Adrenal gland (tissue), 12 donors: ENCODE data around the gene NDC1. TPM values are rescaled to one million over a fixed set of nuclear protein-coding genes. Genes with fewer than 3 reads are reported as not detected.

Source experiments
- DNase-seq, 7 donors: peaks; one replicate each; pipeline ENCODE4 v3.0.0-alpha.2; 2019 to 2020
- H3K27ac ChIP-seq, 5 donors: fragments of 200-600 bp; sonication (generic) in 4 of 5; 1 replicate in 3 of 5; 2 replicates in 2 of 5; pipeline versions ENCODE4 v1.5.1 to v1.8.0; 2016 to 2020; ENCODE audit warnings: mild to moderate bottlenecking in 1 of 5
- H3K27me3 ChIP-seq: fragments of 200-600 bp; 2 replicates; pipeline ENCODE4 v1.8.0; 2021
- H3K36me3 ChIP-seq, 2 donors: fragments of 200-600 bp; replicated peaks in 1 of 2; 1 replicate in 1 of 2; 2 replicates in 1 of 2; pipeline versions ENCODE4 v1.5.1 to v1.8.0; 2018 to 2022
- H3K4me1 ChIP-seq, 2 donors: fragments of 200-600 bp; replicated peaks in 1 of 2; 1 replicate in 1 of 2; 2 replicates in 1 of 2; pipeline versions ENCODE4 v1.5.1 to v1.8.0; 2018 to 2021
- H3K4me3 ChIP-seq, 4 donors: fragments of 200-600 bp; sonication (generic) in 3 of 4; one replicate each; pipeline ENCODE4 v1.5.1; 2016 to 2018
- H3K9me3 ChIP-seq, 3 donors: fragments of 200-600 bp; sonication (generic) in 1 of 3; replicated peaks in 1 of 3; 1 replicate in 2 of 3; 2 replicates in 1 of 3; pipeline versions ENCODE4 v1.5.1 to v1.8.0; 2016 to 2021
- CTCF ChIP-seq, 6 experiments: fragments of 450-650 bp in 4 of 6; fragments of 200-600 bp in 2 of 6; sonication (generic) in 1 of 6; IDR thresholded peaks; 1 replicate in 5 of 6; 2 replicates in 1 of 6; pipeline versions ENCODE4 v1.5.1 to v1.8.0; 2016 to 2021; ENCODE audit warnings: antibody characterized with exemption in 6 of 6, mild to moderate bottlenecking in 2 of 6, moderate library complexity in 1 of 6
- POLR2A ChIP-seq, 2 donors: fragments of 450-650 bp; IDR thresholded peaks; one replicate each; pipeline ENCODE4 v1.6.1; 2017; ENCODE audit warnings: antibody characterized with exemption in 2 of 2, mild to moderate bottlenecking in 2 of 2, moderate library complexity in 1 of 2
- WGBS, 4 donors: extraction: QIAGEN DNeasy Blood & Tissue Kit in 2 of 4; methylation state at CpG; one replicate each; pipeline versions ENCODE4 v1.1.5 to v1.1.7; 2013 to 2017; 5-methylcytosine and 5-hydroxymethylcytosine counted together
- intact Hi-C, 2 donors: fragments of 100-400 bp; cut with DNase I; formaldehyde crosslinking; loops; one replicate each; pipeline versions ENCODE4 v1.14.1 to v1.15.0; 2022 to 2023
- polyA plus RNA-seq, 3 donors: library from polyadenylated mRNA; stranded (reverse); fragments of 200-250 nt in 2 of 3; fragments of 350-450 nt in 1 of 3; fragmentation: Illumina TruSeq in 1 of 3; extraction: RNeasy Lipid Tissue Mini Kit (QIAGEN cat#74804) in 1 of 3; gene quantifications; one replicate each; pipeline ENCODE4 v1.2.3, GENCODE V29; 2013 to 2014
- total RNA-seq, 9 donors: library from RNA; depleted of rRNA in 4 of 9; stranded (reverse); fragments of >200 nt in 4 of 9; fragments of 120-200 nt in 1 of 9; fragmentation: NEBNext Ultra II Directional in 1 of 9; extraction: Animal tissue kit (Norgen Biotek cat#: 25700) in 1 of 9; gene quantifications; one replicate each; pipeline versions ENCODE4 v1.1.0 to v1.2.4, GENCODE V29; 2013 to 2023
- donor health status: healthy with polysubstance abuse.
- donor health status: Bipolar disorder and iron deficiency.
- donor health status: DM: yes; HTN: yes; CAD: no.
- donor health status: DM: no; HTN: no; CAD: no.
- donor health status: DM: no; HTN: no; CAD: no.
- donor health status: DM: yes; HTN: yes; CAD: no.

NDC1 gene
- total and polyA plus RNA-seq, 12 donors: 2.9 to 21.9 (median 10.4) TPM

DNA sequence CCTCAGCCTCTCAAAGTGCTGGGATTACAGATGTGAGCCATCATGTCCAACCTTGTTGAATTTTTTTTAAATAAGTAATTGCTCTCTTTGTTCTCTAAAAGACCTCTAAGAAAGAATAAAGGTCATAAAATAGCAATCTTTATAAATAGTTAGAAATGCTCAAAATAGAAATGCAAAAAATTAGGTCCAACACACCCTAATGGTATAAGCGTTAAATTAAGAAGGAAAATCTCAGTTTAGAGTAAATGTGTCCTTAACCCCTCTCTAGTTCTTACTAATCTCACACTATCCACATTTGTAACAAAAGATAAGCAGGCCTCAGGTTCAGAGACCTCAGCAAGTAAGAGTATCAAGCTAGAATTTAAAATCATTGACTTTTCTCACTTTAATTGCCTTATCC is 60.8 kb downstream of the NDC1 start:
- no peaks in the 10 kb centered on the region for H3K27me3 ChIP-seq
- H3K4me1 ChIP-seq: no peaks in the 10 kb centered on the region
- no peak overlapping the region for H3K4me3 ChIP-seq
- TF ChIP-seq CTCF (IDR thresholded peaks at IDR 0.05): no peak
- TF ChIP-seq POLR2A (IDR thresholded peaks at IDR 0.05): no peak
- no peaks in the 10 kb centered on the region for H3K9me3 ChIP-seq
- no peak for DNase-seq
- 61 to 97% (median 95%) methylated on average over 1 of the region's 1 CpG for WGBS, 4 donors
- H3K36me3 ChIP-seq: no peaks in the 10 kb centered on the region
- no peak overlapping the region for H3K27ac ChIP-seq
- intact Hi-C loops: no loop called here

DNA sequence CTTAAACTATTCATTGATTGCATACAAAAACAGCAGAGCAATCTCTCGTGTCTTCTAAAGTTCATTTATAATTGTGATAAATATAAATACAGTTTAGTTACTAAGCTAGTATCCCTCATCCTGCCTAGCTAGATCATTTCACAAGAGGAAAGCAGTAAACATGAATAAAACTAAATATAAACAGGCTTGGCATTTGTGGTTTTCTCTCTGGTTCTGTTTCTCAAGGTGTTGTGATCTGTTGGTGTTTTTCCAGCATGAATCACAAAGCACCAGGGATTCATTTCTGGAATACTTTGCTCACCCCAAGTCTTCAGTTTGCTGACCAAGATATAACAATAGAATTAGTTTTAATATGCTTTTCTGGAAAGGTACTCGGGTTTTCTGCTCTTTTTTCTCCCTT is 66.4 kb downstream of the NDC1 start:
- no peak for DNase-seq
- H3K4me3 ChIP-seq: no peak overlapping the region
- H3K9me3 ChIP-seq: no peaks in the 10 kb centered on the region
- no peaks in the 10 kb centered on the region for H3K27me3 ChIP-seq
- H3K4me1 ChIP-seq: peaks cover 0 to 6% of the 10 kb centered on the region in 2 donors
- no peaks in the 10 kb centered on the region for H3K36me3 ChIP-seq
- no peak overlapping the region for H3K27ac ChIP-seq
- WGBS, 4 donors: 85 to 94% (median 90%) methylated on average over 2 of the region's 2 CpGs
- intact Hi-C loops: no loop called here
- TF ChIP-seq POLR2A (IDR thresholded peaks at IDR 0.05): no peak
- TF ChIP-seq CTCF (IDR thresholded peaks at IDR 0.05): no peak

DNA sequence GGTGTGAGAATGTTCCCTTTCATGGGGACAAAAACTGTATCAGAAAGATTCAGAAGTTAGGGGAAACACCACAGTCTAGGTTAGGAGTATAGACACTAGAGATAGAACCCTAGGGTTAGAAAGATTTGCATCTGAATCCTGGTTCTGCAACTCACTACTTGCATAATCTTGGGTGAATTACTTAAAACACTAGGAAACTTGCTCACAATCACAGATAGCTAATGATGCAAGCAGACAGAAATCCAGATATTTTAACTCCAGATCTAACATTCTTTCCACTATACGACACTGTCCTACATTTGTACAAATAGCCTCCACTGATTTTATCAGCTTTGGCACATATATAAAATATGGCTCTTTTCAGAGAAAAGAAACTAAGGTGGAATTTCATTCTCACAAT is 68.3 kb downstream of the NDC1 start:
- Histone ChIP-seq H3K4me3 (no peak overlapping the region), H3K27me3 (no peaks in the 10 kb centered on the region), H3K36me3 (no peaks in the 10 kb centered on the region), H3K4me1 (peaks cover 0 to 13% of the 10 kb centered on the region in 2 donors), H3K27ac (no peak overlapping the region), H3K9me3 (no peaks in the 10 kb centered on the region)
- TF ChIP-seq POLR2A (IDR thresholded peaks at IDR 0.05): no peak
- no peak for TF ChIP-seq CTCF (IDR thresholded peaks at IDR 0.05)
- intact Hi-C loops: no loop called here
- DNase-seq: no peak
- 97 to 98% (median 98%) methylated on average over 1 of the region's 1 CpG for WGBS, 4 donors

- H3K27me3 ChIP-seq: no peaks in the 10 kb centered on the region
- H3K4me3 ChIP-seq: no peak overlapping the region
- no peak for TF ChIP-seq POLR2A (IDR thresholded peaks at IDR 0.05)
- no peak for TF ChIP-seq CTCF (IDR thresholded peaks at IDR 0.05)
- no peaks in the 10 kb centered on the region for H3K9me3 ChIP-seq
- no peak for DNase-seq
- no peaks in the 10 kb centered on the region for H3K36me3 ChIP-seq
- peaks cover 0 to 13% of the 10 kb centered on the region in 2 donors for H3K4me1 ChIP-seq
- H3K27ac ChIP-seq: no peak overlapping the region
- 86 to 100% (median 98%) methylated on average over 1 of the region's 1 CpG for WGBS, 4 donors
- intact Hi-C loops: no loop called here
Observed at GRCh38 chr1:53769184-53769583, 68.9 kb downstream of the NDC1 start.
